Measurements from ENCODE around the gene RNF125.

Gene RNF125

DNA sequence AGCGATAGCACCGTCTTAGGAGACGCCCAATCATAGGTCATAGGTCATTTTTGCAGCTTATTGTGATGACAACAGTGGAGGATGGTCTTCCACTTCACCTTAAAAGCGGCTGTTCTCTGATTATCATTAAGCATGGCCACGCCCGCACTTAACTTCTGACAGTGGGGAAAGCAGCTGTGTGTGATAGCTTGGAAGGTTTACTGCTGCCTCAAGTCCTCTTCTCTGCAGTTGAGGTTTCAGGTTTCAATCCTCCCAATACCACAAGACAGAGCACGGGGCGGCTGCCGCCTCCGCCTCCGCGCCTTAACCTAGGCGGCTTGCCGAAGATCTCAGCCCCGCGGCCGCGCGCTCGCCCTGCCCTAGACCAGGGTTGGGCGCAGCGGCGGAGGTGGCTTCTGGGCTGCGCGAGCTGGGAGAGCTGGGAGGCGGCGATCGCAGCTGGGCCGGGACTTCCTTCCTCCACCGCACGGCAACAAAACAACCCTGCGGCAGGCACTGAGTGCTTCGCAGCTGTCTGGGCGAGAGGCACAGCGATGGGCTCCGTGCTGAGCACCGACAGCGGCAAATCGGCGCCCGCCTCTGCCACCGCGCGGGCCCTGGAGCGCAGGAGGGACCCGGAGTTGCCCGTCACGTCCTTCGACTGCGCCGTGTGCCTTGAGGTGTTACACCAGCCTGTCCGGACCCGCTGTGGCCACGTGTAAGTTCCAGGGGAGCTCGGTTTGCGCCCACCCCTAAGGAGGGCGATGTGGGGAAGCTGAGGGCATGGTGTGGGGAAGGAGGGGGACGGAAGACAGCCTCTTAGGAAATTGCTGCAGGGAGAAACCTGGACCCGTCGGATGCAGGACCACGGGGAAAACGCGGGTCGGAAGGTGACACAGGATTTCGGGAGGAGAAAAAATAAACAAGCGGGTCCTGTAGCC lies at the start of gene RNF125:
Gene RNF125 (plus strand): TSS at position 495 of the 920 bp plus-strand sequence. CDS start 39 bp downstream, at position 534.
- Histone ChIP-seq H3K27ac (peak within 1 kb of the TSS in 1 of 2 donors; percentile 20), H3K4me1 (peaks cover 0 to 20% (median 13%) of the 10 kb centered on the region in 4 donors), H3K4me3 (peak within 1 kb of the TSS; percentile 50 to 61), H3K9me3 (no peaks in the 10 kb centered on the region), H3K27me3 (peaks cover 0 to 8% of the 10 kb centered on the region in 2 donors), H3K36me3 (no peaks in the 10 kb centered on the region)
- TF ChIP-seq, protein P1, sequence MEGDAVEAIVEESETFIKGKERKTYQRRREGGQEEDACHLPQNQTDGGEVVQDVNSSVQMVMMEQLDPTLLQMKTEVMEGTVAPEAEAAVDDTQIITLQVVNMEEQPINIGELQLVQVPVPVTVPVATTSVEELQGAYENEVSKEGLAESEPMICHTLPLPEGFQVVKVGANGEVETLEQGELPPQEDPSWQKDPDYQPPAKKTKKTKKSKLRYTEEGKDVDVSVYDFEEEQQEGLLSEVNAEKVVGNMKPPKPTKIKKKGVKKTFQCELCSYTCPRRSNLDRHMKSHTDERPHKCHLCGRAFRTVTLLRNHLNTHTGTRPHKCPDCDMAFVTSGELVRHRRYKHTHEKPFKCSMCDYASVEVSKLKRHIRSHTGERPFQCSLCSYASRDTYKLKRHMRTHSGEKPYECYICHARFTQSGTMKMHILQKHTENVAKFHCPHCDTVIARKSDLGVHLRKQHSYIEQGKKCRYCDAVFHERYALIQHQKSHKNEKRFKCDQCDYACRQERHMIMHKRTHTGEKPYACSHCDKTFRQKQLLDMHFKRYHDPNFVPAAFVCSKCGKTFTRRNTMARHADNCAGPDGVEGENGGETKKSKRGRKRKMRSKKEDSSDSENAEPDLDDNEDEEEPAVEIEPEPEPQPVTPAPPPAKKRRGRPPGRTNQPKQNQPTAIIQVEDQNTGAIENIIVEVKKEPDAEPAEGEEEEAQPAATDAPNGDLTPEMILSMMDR (IDR thresholded peaks at IDR 0.05), result no peak
- intact Hi-C loops (cut with DNase I; ENCODE audit: low total_unique reads), result no loop called here
- peak; percentile 66 to 75 for DNase-seq

DNA sequence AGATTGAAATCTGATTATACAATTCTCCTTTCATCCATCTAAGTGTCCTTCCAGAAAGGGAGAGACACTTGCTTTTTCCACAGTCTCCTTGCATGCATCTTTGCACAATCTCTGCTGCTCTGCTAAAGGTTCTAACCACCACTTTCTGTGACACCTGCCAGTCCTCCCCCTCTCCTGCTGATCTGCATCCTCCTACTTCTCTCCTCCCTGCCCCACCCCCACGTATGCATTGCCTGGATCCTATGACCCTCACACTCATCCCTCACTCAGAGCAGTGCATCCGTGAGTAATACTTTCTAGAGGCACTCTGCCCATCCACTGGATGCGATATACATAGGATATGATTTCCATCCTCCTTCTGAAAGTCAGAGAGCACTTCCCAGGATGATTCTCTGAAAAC lies 48.0 kb upstream of the RNF125 start:
- Histone ChIP-seq H3K27ac (no peak overlapping the region), H3K36me3 (no peaks in the 10 kb centered on the region), H3K27me3 (no peaks in the 10 kb centered on the region), H3K4me1 (no peaks in the 10 kb centered on the region), H3K9me3 (peaks cover 0 to 18% (median 11%) of the 10 kb centered on the region in 3 donors), H3K4me3 (no peak overlapping the region)
- TF ChIP-seq, protein P1 (IDR thresholded peaks at IDR 0.05), result no peak
- DNase-seq, result no peak
- intact Hi-C loops (cut with DNase I; ENCODE audit: low total_unique reads), result no loop called here

DNA sequence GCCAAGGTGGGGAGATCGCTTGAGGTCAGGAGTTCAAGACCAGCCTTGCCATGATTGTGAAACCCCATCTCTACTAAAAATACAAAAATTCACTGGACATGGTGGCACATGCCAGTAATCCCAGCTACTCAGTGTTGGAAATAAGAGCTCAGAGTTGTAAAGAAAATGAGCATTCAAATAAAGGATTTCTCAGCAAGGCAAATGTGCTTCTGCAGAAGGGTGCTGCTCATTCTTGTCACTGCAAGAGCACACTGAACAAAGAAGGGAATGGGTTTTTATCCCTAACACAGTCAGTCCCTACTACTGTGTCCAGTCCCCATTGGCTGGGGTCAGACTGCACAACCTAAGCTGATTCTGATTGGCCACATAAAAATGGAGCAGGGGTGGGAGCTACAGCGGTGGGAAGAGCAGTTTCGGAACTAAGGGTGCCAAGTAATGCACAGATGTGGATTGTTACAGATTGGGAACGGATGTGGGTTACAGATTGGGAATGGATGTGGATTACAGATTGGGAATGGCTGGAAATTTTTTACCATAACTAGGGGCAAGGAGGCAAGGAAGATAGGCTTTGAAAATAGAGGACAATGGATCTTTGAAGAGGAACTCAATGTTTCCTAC lies 44.6 kb upstream of the RNF125 start:
- intact Hi-C loops (cut with DNase I; ENCODE audit: low total_unique reads), result no loop called here
- H3K27me3 ChIP-seq, result no peaks in the 10 kb centered on the region
- H3K36me3 ChIP-seq, result no peaks in the 10 kb centered on the region
- TF ChIP-seq, protein P1 (IDR thresholded peaks at IDR 0.05), result no peak
- H3K4me3 ChIP-seq, result no peak overlapping the region
- H3K9me3 ChIP-seq, result peaks cover 0 to 18% (median 11%) of the 10 kb centered on the region in 3 donors
- H3K4me1 ChIP-seq, result no peaks in the 10 kb centered on the region
- H3K27ac ChIP-seq, result no peak overlapping the region
- no peak for DNase-seq

DNA sequence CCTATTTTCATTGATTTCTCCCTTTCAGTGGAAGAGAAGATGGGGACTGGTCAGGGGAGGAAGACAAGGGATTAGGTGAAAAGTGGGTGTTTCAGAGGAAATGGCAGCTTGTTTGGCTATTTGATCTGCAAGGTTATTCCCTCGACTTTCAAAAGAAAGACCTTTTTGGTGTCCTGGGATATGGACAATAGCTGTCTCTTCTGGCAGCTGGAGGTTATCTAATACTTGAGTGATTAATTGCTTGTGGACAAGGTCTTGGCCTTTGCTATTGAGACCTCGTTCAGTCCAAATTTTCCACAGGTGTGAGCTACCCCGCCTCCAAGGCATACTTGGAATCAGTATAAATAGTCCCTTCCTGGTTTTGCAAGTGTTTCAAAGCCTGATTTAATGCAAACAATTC lies 42.4 kb upstream of the RNF125 start:
- no peak for DNase-seq
- Histone ChIP-seq H3K4me3 (no peak overlapping the region), H3K36me3 (no peaks in the 10 kb centered on the region), H3K9me3 (peaks cover 0 to 18% (median 11%) of the 10 kb centered on the region in 3 donors), H3K27me3 (no peaks in the 10 kb centered on the region), H3K4me1 (no peaks in the 10 kb centered on the region), H3K27ac (no peak overlapping the region)
- intact Hi-C loops (cut with DNase I; ENCODE audit: low total_unique reads), result loop anchor here (5.0 kb wide), 1 partner anchor 234 kb away; no protein-coding TSS in a partner anchor
- TF ChIP-seq, protein P1 (IDR thresholded peaks at IDR 0.05), result no peak

DNA sequence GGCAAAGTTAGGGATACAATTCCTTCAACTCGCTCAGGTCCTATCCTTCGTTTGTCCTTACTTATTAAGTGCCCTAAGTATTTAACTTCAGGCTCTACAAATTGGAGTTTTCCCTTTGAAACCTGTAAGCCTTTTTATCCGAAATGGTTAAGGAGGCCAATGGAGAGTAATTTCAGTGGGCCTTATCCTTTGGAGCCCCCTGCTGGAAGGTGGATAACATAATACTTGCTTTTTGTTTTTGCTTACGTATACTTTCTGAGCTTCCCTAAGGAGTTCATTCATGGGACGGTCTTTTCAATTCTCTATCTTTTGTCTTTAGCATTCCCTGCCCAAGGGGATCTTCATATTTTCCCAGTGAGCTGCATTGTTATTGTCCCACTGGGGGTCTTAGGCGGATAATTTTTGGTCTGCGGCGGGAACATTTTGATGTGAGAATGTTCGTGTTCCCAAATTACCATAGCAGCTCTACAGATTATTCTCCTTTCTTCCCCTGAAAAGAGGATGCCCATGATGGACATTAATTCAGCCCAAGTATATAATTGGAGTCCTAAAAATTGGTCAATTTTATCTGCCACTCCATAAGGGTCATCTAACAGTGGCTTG lies 41.3 kb upstream of the RNF125 start:
- no peaks in the 10 kb centered on the region for H3K36me3 ChIP-seq
- H3K4me1 ChIP-seq, result no peaks in the 10 kb centered on the region
- no peaks in the 10 kb centered on the region for H3K27me3 ChIP-seq
- intact Hi-C loops (cut with DNase I; ENCODE audit: low total_unique reads), result loop anchor here (5.0 kb wide), 1 partner anchor 235 kb away; no protein-coding TSS in a partner anchor
- TF ChIP-seq, protein P1 (IDR thresholded peaks at IDR 0.05), result peak; percentile 49 to 57
- H3K9me3 ChIP-seq, result peaks cover 0 to 18% (median 11%) of the 10 kb centered on the region in 3 donors
- DNase-seq, result no peak
- no peak overlapping the region for H3K4me3 ChIP-seq
- H3K27ac ChIP-seq, result no peak overlapping the region

Measured in tibial artery (tissue), 4 donors.